Measurements from ENCODE around the gene LDB3.

- TF ChIP-seq CTCF (IDR thresholded peaks at IDR 0.05; ENCODE audit: control extremely low read depth in 1 of 3, insufficient read depth in 1 of 3, low read depth in 1 of 3, low read length in 3 of 3) (no peak), POLR2A (IDR thresholded peaks at IDR 0.05; ENCODE audit: control extremely low read depth in 1 of 2, low read depth in 2 of 2, low read length in 2 of 2) (no peak), RAD21 (IDR thresholded peaks at IDR 0.05 in 1 of 2, conservative IDR thresholded peaks at IDR 0.05 in 1 of 2; ENCODE audit: low read depth in 2 of 2, low read length in 2 of 2) (no peak), MAX (IDR thresholded peaks at IDR 0.05) (no peak), YY1 (IDR thresholded peaks at IDR 0.05; ENCODE audit: low read depth, low read length) (no peak), EZH2 (IDR thresholded peaks at IDR 0.05; ENCODE audit: low read depth, low read length, severe bottlenecking) (no peak), POLR2AphosphoS5 (IDR thresholded peaks at IDR 0.05; ENCODE audit: low read depth, low read length) (no peak), MAFK (IDR thresholded peaks at IDR 0.05; ENCODE audit: low read depth, low read length) (no peak), CEBPB (IDR thresholded peaks at IDR 0.05; ENCODE audit: low read depth, low read length) (no peak)
These were observed 13.5 kb downstream of the LDB3 start for GRCh38 chr10:86681722-86682386.

Measured in H1 (cell line).